ENCODE data around the gene VPS33B. TPM values are rescaled to one million over a fixed set of nuclear protein-coding genes. Genes with fewer than 3 reads are reported as not detected.

VPS33B gene
- total and polyA plus RNA-seq, 2 of the 8 experiments (the other 6 are each of a cell fraction or from before 2014, with no cell fraction given) = 11.8 to 17.3 TPM

- Histone ChIP-seq H2BK120ac (replicated peaks; ENCODE audit: low read depth, low read length) (no peak overlapping the region), H3K79me1 (ENCODE audit: low read depth, low read length) (no peaks in the 10 kb centered on the region), H4K8ac (ENCODE audit: extremely low read depth, insufficient read depth, low read length) (no peak overlapping the region), H3K23me2 (ENCODE audit: low read depth, low read length) (no peaks in the 10 kb centered on the region), H3K56ac (replicated peaks; ENCODE audit: insufficient read length, low read depth, low read length) (no peak overlapping the region), H3K14ac (ENCODE audit: insufficient read length) (no peak overlapping the region), H3K27me3 (replicated peaks in 1 of 4; ENCODE audit: control insufficient read depth in 3 of 4, extremely low read depth in 1 of 4, insufficient read depth in 3 of 4, low read length in 3 of 4) (no peaks in the 10 kb centered on the region), H2AK5ac (ENCODE audit: low read depth, low read length) (no peak overlapping the region), H3K79me2 (ENCODE audit: control insufficient read depth in 1 of 2, insufficient read depth in 2 of 2, low read length in 2 of 2) (peaks cover 0 to 8% of the 10 kb centered on the region in 2 experiments; a peak in 2 of 4 replicates), H2AFZ (ENCODE audit: low read length) (no peak overlapping the region), H2BK15ac (ENCODE audit: low read length) (no peak overlapping the region), H3K18ac (ENCODE audit: extremely low read depth, low read length) (no peak overlapping the region), H4K91ac (replicated peaks; ENCODE audit: insufficient read length, low read length) (no peak overlapping the region), H2BK5ac (ENCODE audit: low read depth, low read length) (no peak overlapping the region), H3K4me2 (ENCODE audit: insufficient read depth in 1 of 2, low read depth in 2 of 2, low read length in 2 of 2) (no peak overlapping the region), H2BK12ac (ENCODE audit: low read depth, low read length) (no peak overlapping the region), H3K27ac (ENCODE audit: low read depth, low read length) (no peak overlapping the region), H4K20me1 (replicated peaks in 1 of 2; ENCODE audit: control insufficient read depth in 1 of 2, insufficient read depth in 2 of 2, low read length in 2 of 2) (peaks cover 3 to 5% of the 10 kb centered on the region in 2 experiments), H3K4ac (replicated peaks; ENCODE audit: insufficient read length, low read depth, low read length) (no peak overlapping the region), H3K9ac (replicated peaks in 1 of 4; ENCODE audit: extremely low read depth in 1 of 4, low read depth in 3 of 4, low read length in 3 of 4) (no peak overlapping the region), H3K9me3 (ENCODE audit: insufficient read depth in 2 of 2, low read depth in 1 of 2, low read length in 1 of 2) (no peaks in the 10 kb centered on the region), H3K23ac (ENCODE audit: insufficient read length) (no peak overlapping the region), H2BK20ac (ENCODE audit: low read length) (no peak overlapping the region), H3K4me1 (replicated peaks in 1 of 4; ENCODE audit: control insufficient read depth in 3 of 4, insufficient read depth in 4 of 4, low read length in 3 of 4) (no peaks in the 10 kb centered on the region), H3K4me3 (ENCODE audit: extremely low read depth in 1 of 4, insufficient read depth in 2 of 4, low read depth in 3 of 4, low read length in 4 of 4) (no peak overlapping the region), H3K36me3 (ENCODE audit: control insufficient read depth in 2 of 4, insufficient read depth in 4 of 4, low read length in 3 of 4) (peaks cover 54 to 96% (median 77%) of the 10 kb centered on the region in 4 experiments), H4K5ac (ENCODE audit: insufficient read length, low read depth, low read length) (no peak overlapping the region)
- CTCF ChIA-PET (ENCODE audit: partially characterized antibody) = interaction anchor here (0.9 to 2.3 kb wide), 5 partner anchors 17 to 77 kb away, joined by 3 to 6 read pairs (median 3); no protein-coding TSS in a partner anchor
- POLR2A ChIA-PET (ENCODE audit: partially characterized antibody) = interaction anchor here (0.8 to 1.2 kb wide), 4 partner anchors 17 to 97 kb away, joined by 3 read pairs; no protein-coding TSS in a partner anchor
- 85% methylated on average over 1 of the region's 1 CpG; no CpG with 5 or more reads in 1 of the 2 experiments for WGBS, 2 experiments (ENCODE audit: extremely low coverage in 1 of 2, insufficient coverage in 1 of 2, insufficient read length in 1 of 2, insufficient replicate concordance in 2 of 2, low coverage in 1 of 2, low lambda C conversion rate in 2 of 2, missing lambda C conversion rate in 1 of 2)
- no peak for FAIRE-seq
- no peak for TF ChIP-seq FOSL1 (IDR thresholded peaks at IDR 0.05; ENCODE audit: insufficient read depth, low read depth, low read length)
- no peak for TF ChIP-seq YY1 (IDR thresholded peaks at IDR 0.05; ENCODE audit: low read depth, low read length)
- TF ChIP-seq KDM5A (IDR thresholded peaks at IDR 0.05; ENCODE audit: low read length) = no peak
- no peak for TF ChIP-seq HDAC2 (IDR thresholded peaks at IDR 0.05; ENCODE audit: borderline replicate concordance in 1 of 2, low read depth in 2 of 2, low read length in 2 of 2)
- no peak for TF ChIP-seq JUN (IDR thresholded peaks at IDR 0.05; ENCODE audit: low read depth, low read length)
- no peak for TF ChIP-seq EGR1 (IDR thresholded peaks at IDR 0.05; ENCODE audit: borderline replicate concordance, low read depth, low read length)
- no peak for TF ChIP-seq CHD1 (IDR thresholded peaks at IDR 0.05; ENCODE audit: low read depth, low read length)
- TF ChIP-seq SIN3A (conservative IDR thresholded peaks at IDR 0.05 in 1 of 2, IDR thresholded peaks at IDR 0.05 in 1 of 2; ENCODE audit: low read depth in 1 of 2, low read length in 2 of 2) = no peak
- no peak for TF ChIP-seq SP1 (IDR thresholded peaks at IDR 0.05; ENCODE audit: low read depth, low read length)
- no peak for TF ChIP-seq ZNF274 (IDR thresholded peaks at IDR 0.05; ENCODE audit: borderline replicate concordance, extremely low read depth, low read length)
- no peak for TF ChIP-seq RAD21 (IDR thresholded peaks at IDR 0.05 in 1 of 2, conservative IDR thresholded peaks at IDR 0.05 in 1 of 2; ENCODE audit: low read depth in 2 of 2, low read length in 2 of 2)
- no peak for TF ChIP-seq POLR2A (IDR thresholded peaks at IDR 0.05; ENCODE audit: control extremely low read depth in 1 of 2, low read depth in 2 of 2, low read length in 2 of 2)
- no peak for TF ChIP-seq TCF12 (IDR thresholded peaks at IDR 0.05; ENCODE audit: low read depth, low read length)
- TF ChIP-seq TBP (IDR thresholded peaks at IDR 0.05; ENCODE audit: low read depth, low read length) = no peak
- DNase-seq (ENCODE audit: low read depth in 1 of 2, low spot score in 2 of 2) = no peak
These were observed 42.8 kb downstream of the VPS33B start for GRCh38 chr15:90979582-90979981.

All from H1 (cell line).